ENCODE results near the gene ZNF77. TPM values are rescaled to one million over a fixed set of nuclear protein-coding genes. Genes with fewer than 3 reads are reported as not detected.
A peak's percentile ranks its signal among the peaks of the same experiment; 100 is the strongest.
"Not testable (repeated sequence)": the region's sequence is repeated elsewhere in the genome, so short reads cannot be mapped to it uniquely, and the experiment has no call there.

ZNF77 gene
- total RNA-seq: 6.4 TPM

GRCh38 chr19:2944775-2945574, at the start of gene ZNF77:
Gene ZNF77 (minus strand): TSS chr19:2944971. CDS start chr19:2944840, 131 bp downstream.
- peak; percentile 96 for DNase-seq

GRCh38 chr19:2993579-2993978, 48.8 kb upstream of the ZNF77 start:
- no peak for DNase-seq

GRCh38 chr19:2992958-2993357, 48.2 kb upstream of the ZNF77 start:
- no peak for DNase-seq

DNA sequence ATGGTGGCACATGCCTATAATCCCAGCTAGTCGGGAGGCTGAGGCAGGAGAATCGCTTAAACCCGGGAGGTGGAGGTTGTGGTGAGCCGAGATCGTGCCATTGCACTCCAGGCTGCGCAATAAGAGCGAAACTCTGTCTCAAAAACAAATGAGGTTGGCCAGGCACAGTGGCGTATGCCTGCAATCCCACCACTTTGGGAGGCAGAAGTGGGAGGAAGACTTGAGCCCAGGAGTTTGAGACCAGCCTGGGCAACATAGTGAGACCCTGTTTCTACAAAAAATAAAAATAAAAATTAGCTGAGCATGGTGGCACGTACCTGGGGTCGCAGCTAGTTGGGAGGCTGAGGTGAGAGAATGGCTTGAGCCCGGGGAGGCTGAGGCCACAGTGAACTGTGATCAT, 47.6 kb upstream of the ZNF77 start:
- DNase-seq: not testable (repeated sequence)

GRCh38 chr19:2989236-2989946, 44.6 kb upstream of the ZNF77 start:
- DNase-seq: no peak

DNA sequence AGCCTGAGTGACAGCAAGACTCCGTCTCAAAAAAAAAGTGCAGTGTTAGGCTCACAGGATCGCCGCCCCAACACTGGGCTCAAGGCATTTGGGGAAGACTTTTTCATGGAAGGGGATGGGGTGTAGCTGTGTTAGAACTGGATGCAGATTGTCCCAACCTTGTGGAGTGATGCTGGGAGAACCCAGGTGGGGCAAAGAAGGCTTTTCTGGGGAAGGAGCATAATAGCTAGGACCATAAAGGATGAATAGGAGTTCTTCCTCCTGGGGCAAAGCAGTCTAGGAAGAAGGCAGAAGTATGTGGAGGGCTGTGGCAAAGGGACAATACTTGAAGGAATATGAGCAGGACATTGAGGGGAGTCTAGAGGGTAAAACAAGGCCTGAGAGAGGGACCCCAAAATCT, 43.8 kb upstream of the ZNF77 start:
- no peak for DNase-seq

- no peak for DNase-seq
Measured at GRCh38 chr19:2987797-2988196, 43.0 kb upstream of the ZNF77 start.

- no peak for DNase-seq
Measured at GRCh38 chr19:2986951-2987524, 42.3 kb upstream of the ZNF77 start.

DNA sequence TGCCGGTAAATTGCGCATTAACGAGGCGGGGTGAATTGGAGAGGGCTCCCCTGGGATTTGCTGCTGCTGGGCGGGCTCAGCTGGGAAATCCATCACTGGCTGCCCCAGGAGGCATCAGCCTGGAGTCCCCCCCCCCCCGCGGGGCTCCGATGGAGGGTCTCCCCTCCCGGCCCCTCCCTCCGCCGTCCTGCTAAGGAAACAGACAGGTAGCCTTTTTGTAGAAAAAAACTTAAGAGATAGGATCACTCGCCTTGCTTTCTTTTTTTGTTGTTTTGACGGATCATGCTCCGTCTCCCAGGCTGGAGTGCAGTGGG, 39.4 kb upstream of the ZNF77 start:
- DNase-seq: no peak

GRCh38 chr19:2983351-2984214, 38.8 kb upstream of the ZNF77 start:
- DNase-seq: no peak

DNA sequence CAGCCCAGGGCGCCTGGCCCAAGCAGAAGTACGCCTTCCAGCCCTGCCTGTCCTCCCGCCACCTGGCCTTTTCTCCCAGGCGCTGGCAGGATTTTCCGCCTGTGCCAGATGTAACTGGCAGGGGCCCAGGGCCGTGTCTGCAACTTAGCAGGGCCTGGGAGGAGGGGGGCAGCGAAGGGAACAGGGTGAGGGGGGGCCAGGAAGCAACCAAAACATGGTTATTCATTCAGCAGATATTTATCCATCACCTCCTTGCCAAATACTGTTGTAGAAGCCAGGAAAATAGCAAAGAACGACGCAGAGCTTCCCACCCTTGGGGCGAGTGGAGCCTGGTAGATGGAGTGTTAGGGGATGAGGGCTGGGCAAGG, 38.2 kb upstream of the ZNF77 start:
- DNase-seq: peak; percentile 44

- DNase-seq: no peak
Measured at GRCh38 chr19:2982561-2982960, 37.8 kb upstream of the ZNF77 start.

- no peak for DNase-seq
Measured at GRCh38 chr19:2981898-2982297, 37.1 kb upstream of the ZNF77 start.

- no peak for DNase-seq
Measured at GRCh38 chr19:2978772-2979171, 34.0 kb upstream of the ZNF77 start.

- no peak for DNase-seq
Measured at GRCh38 chr19:2978166-2978767, 33.5 kb upstream of the ZNF77 start.

DNA sequence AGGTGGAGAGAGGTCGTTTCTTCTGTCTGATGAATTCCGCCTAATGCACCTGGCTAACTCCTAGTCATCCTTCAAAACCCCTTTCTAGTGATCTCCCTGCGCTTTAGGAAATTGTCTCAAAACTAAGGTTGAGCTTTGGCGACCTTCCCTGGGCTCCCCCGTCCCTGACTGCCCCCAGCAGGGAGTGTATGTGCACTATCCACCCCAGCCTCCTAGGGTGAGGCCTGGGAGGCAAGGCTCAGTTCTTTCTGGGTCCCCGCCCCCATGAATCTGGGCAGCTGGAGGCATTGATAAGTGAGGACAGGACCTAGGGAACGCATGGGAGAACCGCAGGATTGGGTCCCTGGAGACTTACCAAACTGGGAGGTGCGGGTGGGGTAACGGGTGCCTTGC, 33.0 kb upstream of the ZNF77 start:
- no peak for DNase-seq

- peak; percentile 89 for DNase-seq
Measured at GRCh38 chr19:2977001-2977745, 32.4 kb upstream of the ZNF77 start, which contains the start of gene TLE6. Gene TLE6 (plus strand): TSS chr19:2977564. CDS start chr19:2978234, 670 bp downstream.

- DNase-seq: no peak
Measured at GRCh38 chr19:2976609-2977000, 31.8 kb upstream of the ZNF77 start.

- DNase-seq: peak; percentile 20
Measured at GRCh38 chr19:2974342-2975041, 29.7 kb upstream of the ZNF77 start.

- DNase-seq: no peak
Measured at GRCh38 chr19:2973229-2973628, 28.5 kb upstream of the ZNF77 start.

Measured in occipital lobe (tissue), 2 donors.